Esophagus muscularis mucosa (tissue), 4 donors: Measurements from ENCODE around the gene SPPL3. TPM values are rescaled to one million over a fixed set of nuclear protein-coding genes. Genes with fewer than 3 reads are reported as not detected.
"Not testable (repeated sequence)": the region's sequence is repeated elsewhere in the genome, so short reads cannot be mapped to it uniquely, and the experiment has no call there.

ENCODE experiments used
- DNase-seq: peaks from one replicate; pipeline ENCODE4 v3.0.0-alpha.2; 2017; ENCODE audit errors: extremely low spot score
- H3K27ac ChIP-seq, 4 donors: fragments of 200-600 bp; sonication (generic); replicated peaks in 1 of 4; 1 replicate in 3 of 4; 2 replicates in 1 of 4; pipeline ENCODE4 v1.5.1; 2016 to 2019; ENCODE audit warnings: mild to moderate bottlenecking in 1 of 4
- H3K27me3 ChIP-seq, 4 donors: fragments of 200-600 bp; sonication (generic); one replicate each; pipeline versions ENCODE4 v1.5.1 to v1.6.0; 2016 to 2019
- H3K36me3 ChIP-seq, 4 donors: fragments of 200-600 bp; sonication (generic); one replicate each; pipeline ENCODE4 v1.5.1; 2016 to 2019
- H3K4me1 ChIP-seq, 4 donors: fragments of 200-600 bp; sonication (generic); one replicate each; pipeline ENCODE4 v1.5.1; 2016 to 2019
- H3K4me3 ChIP-seq, 4 donors: fragments of 200-600 bp; sonication (generic); 1 replicate in 2 of 4; 2 replicates in 2 of 4; pipeline ENCODE4 v1.5.1; 2016 to 2019; ENCODE audit warnings: mild to moderate bottlenecking in 4 of 4, moderate library complexity in 1 of 4
- H3K9me3 ChIP-seq, 4 donors: fragments of 200-600 bp; sonication (generic); 1 replicate in 3 of 4; 2 replicates in 1 of 4; pipeline ENCODE4 v1.5.1; 2016 to 2019
- CTCF ChIP-seq, 3 experiments: fragments of 200-600 bp in 2 of 3; fragments of 450-650 bp in 1 of 3; sonication (generic) in 2 of 3; IDR thresholded peaks; one replicate each; pipeline ENCODE4 v1.5.1; 2017 to 2019; ENCODE audit warnings: antibody characterized with exemption in 3 of 3, mild to moderate bottlenecking in 2 of 3, moderate library complexity in 1 of 3
- EP300 ChIP-seq: sonication (generic); formaldehyde crosslinking; IDR thresholded peaks from one replicate; pipeline ENCODE4 v1.6.1; 2017; ENCODE audit warnings: antibody characterized with exemption
- POLR2A ChIP-seq: fragments of 450-650 bp; IDR thresholded peaks from one replicate; pipeline ENCODE4 v1.6.1; 2017; ENCODE audit warnings: antibody characterized with exemption, moderate library complexity, mild to moderate bottlenecking, low read depth
- POLR2AphosphoS5 ChIP-seq, 2 donors: sonication (generic); formaldehyde crosslinking; IDR thresholded peaks; one replicate each; pipeline ENCODE4 v1.6.1; 2017; ENCODE audit warnings: antibody characterized with exemption in 2 of 2
- WGBS: methylation state at CpG from one replicate; pipeline ENCODE4 v1.1.5; 2018; 5-methylcytosine and 5-hydroxymethylcytosine counted together
- intact Hi-C: fragments of 100-400 bp; cut with DNase I; formaldehyde crosslinking; loops from one replicate; pipeline ENCODE4 v1.15.1; 2023
- total RNA-seq, 4 donors: library from RNA; depleted of rRNA; stranded (reverse); fragments of >200 nt; gene quantifications; one replicate each; pipeline versions ENCODE4 v1.1.0 to v1.2.1, GENCODE V29; 2016

Gene SPPL3
- total RNA-seq, 4 donors from 2014 or later: 18.4 to 32.1 (median 21.8) TPM

GRCh38 chr12:120798696-120799095 lies 105.5 kb downstream of the SPPL3 start:
- Histone ChIP-seq H3K36me3 (no peaks in the 10 kb centered on the region), H3K27ac (no peak overlapping the region), H3K9me3 (peaks cover 0 to 9% (median 6%) of the 10 kb centered on the region in 4 donors), H3K27me3 (no peaks in the 10 kb centered on the region), H3K4me1 (peaks cover 0 to 13% (median 0%) of the 10 kb centered on the region in 4 donors), H3K4me3 (no peak overlapping the region)
- no peak for TF ChIP-seq CTCF (IDR thresholded peaks at IDR 0.05)
- TF ChIP-seq POLR2A: no peak
- TF ChIP-seq EP300: no peak
- DNase-seq: no peak
- 89% methylated on average over 4 of the region's 4 CpGs for WGBS
- intact Hi-C loops: no loop called here

- intact Hi-C loops: no loop called here
- Histone ChIP-seq H3K4me1 (peaks cover 0 to 13% (median 0%) of the 10 kb centered on the region in 4 donors), H3K4me3 (no peak overlapping the region), H3K27ac (no peak overlapping the region), H3K27me3 (no peaks in the 10 kb centered on the region), H3K9me3 (peaks cover 0 to 9% (median 6%) of the 10 kb centered on the region in 4 donors), H3K36me3 (no peaks in the 10 kb centered on the region)
- 91% methylated on average over 7 of the region's 7 CpGs for WGBS
- no peak for DNase-seq
- TF ChIP-seq CTCF (IDR thresholded peaks at IDR 0.05) (no peak), POLR2A (no peak), POLR2AphosphoS5 (IDR thresholded peaks at IDR 0.05) (no peak)
Measured at GRCh38 chr12:120797677-120798642, 106.2 kb downstream of the SPPL3 start.

- no peak for DNase-seq
- Histone ChIP-seq H3K9me3 (peaks cover 0 to 9% (median 6%) of the 10 kb centered on the region in 4 donors), H3K27ac (no peak overlapping the region), H3K27me3 (no peaks in the 10 kb centered on the region), H3K4me1 (peaks cover 0 to 12% (median 2%) of the 10 kb centered on the region in 4 donors), H3K4me3 (no peak overlapping the region), H3K36me3 (peaks cover 0 to under 1% (median 0%) of the 10 kb centered on the region in 4 donors)
- TF ChIP-seq POLR2A (no peak), CTCF (IDR thresholded peaks at IDR 0.05) (no peak), POLR2AphosphoS5 (IDR thresholded peaks at IDR 0.05) (no peak), EP300 (no peak)
- 97% methylated on average over 4 of the region's 4 CpGs for WGBS
- intact Hi-C loops: no loop called here
Measured at GRCh38 chr12:120795441-120796178, 108.5 kb downstream of the SPPL3 start.

DNA sequence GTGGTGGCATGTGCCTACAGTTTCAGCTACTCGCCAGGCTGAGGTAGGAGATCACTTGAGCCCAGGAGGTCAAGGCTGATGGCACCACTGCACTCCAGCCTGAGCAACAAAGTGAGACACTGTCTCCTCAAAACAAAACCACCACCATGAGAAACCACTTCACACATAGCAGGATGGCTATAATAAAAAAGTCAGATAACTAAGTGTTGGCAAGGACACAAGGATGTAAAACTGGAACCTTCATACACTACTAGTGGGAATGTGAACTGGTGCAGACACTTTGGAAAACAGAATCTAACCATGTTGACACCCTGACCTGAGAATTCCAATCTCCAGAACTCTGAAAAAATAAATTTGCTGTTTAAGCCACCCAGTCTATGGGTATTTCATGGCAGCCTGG lies 110.8 kb downstream of the SPPL3 start:
- intact Hi-C loops: no loop called here
- TF ChIP-seq POLR2AphosphoS5 (IDR thresholded peaks at IDR 0.05): no peak
- no peak for TF ChIP-seq POLR2A
- TF ChIP-seq CTCF (IDR thresholded peaks at IDR 0.05): no peak
- TF ChIP-seq EP300: no peak
- 100% methylated on average over 1 of the region's 1 CpG for WGBS

DNA sequence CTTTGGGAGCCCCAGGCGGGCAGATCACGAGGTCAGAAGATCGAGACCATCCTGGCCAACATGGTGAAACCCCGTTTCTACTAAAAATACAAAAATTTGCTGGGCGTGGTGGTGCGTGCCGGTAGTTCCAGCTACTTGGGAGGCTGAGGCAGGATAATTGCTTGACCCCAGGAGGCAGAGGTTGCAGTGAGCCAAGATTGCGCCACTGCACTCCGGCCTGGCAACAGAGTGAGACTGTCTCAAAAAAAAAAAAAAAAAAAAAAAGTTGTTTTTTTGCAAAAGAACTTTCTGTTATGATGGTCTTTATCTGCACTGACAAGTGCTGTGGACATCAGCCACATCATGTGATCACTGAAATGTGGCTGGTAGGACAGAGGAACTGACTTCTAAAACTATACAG lies 111.7 kb downstream of the SPPL3 start:
- H3K27ac ChIP-seq, H3K9me3 ChIP-seq, DNase-seq, H3K4me3 ChIP-seq, H3K36me3 ChIP-seq, H3K27me3 ChIP-seq, H3K4me1 ChIP-seq, intact Hi-C loops: not testable (repeated sequence)
- 95% methylated on average over 9 of the region's 9 CpGs for WGBS

More for the DNA sequence above, 110.8 kb downstream of the SPPL3 start:
- DNase-seq: no peak
- Histone ChIP-seq H3K27me3 (no peaks in the 10 kb centered on the region), H3K27ac (no peak overlapping the region), H3K36me3 (peaks cover 0 to 7% (median 0%) of the 10 kb centered on the region in 4 donors), H3K4me1 (peaks cover 0 to 5% (median 2%) of the 10 kb centered on the region in 4 donors), H3K4me3 (no peak overlapping the region), H3K9me3 (peaks cover 0 to 9% (median 6%) of the 10 kb centered on the region in 4 donors)
